GM18526 (cell line): ENCODE results near the gene CCDC167.

Experiments
- POLR2A ChIP-seq: IDR thresholded peaks from 3 replicates; pipeline ENCODE4 v1.6.1; 2011; ENCODE audit not compliant: insufficient read length; ENCODE audit errors: extremely low read depth

Gene CCDC167

GRCh38 chr6:37519461-37519860 is 19.8 kb upstream of the CCDC167 start:
- TF ChIP-seq POLR2A = no peak

GRCh38 chr6:37518116-37518515 is 18.4 kb upstream of the CCDC167 start:
- no peak for TF ChIP-seq POLR2A

- TF ChIP-seq POLR2A = no peak
Observed at GRCh38 chr6:37517411-37517812, 17.7 kb upstream of the CCDC167 start.

GRCh38 chr6:37516920-37517405 is 17.3 kb upstream of the CCDC167 start:
- no peak for TF ChIP-seq POLR2A

GRCh38 chr6:37516076-37516919 is 16.6 kb upstream of the CCDC167 start:
- no peak for TF ChIP-seq POLR2A

- TF ChIP-seq POLR2A = no peak
Observed at GRCh38 chr6:37515712-37516075, 16.0 kb upstream of the CCDC167 start.

- no peak for TF ChIP-seq POLR2A
Observed at GRCh38 chr6:37514837-37515236, 15.1 kb upstream of the CCDC167 start.

GRCh38 chr6:37514321-37514771 is 14.7 kb upstream of the CCDC167 start:
- no peak for TF ChIP-seq POLR2A

GRCh38 chr6:37513576-37513975 is 13.9 kb upstream of the CCDC167 start:
- no peak for TF ChIP-seq POLR2A

- no peak for TF ChIP-seq POLR2A
Observed at GRCh38 chr6:37513155-37513554, 13.5 kb upstream of the CCDC167 start.

GRCh38 chr6:37512400-37513011 is 12.8 kb upstream of the CCDC167 start:
- no peak for TF ChIP-seq POLR2A

- no peak for TF ChIP-seq POLR2A
Observed at GRCh38 chr6:37511910-37512399, 12.3 kb upstream of the CCDC167 start.

- no peak for TF ChIP-seq POLR2A
Observed at GRCh38 chr6:37511201-37511600, 11.5 kb upstream of the CCDC167 start.

- TF ChIP-seq POLR2A = no peak
Observed at GRCh38 chr6:37507690-37508421, 8.2 kb upstream of the CCDC167 start.

GRCh38 chr6:37507077-37507476 is 7.4 kb upstream of the CCDC167 start:
- TF ChIP-seq POLR2A = no peak

- TF ChIP-seq POLR2A = no peak
Observed at GRCh38 chr6:37506479-37506878, 6.8 kb upstream of the CCDC167 start.

GRCh38 chr6:37504024-37504423 is 4.3 kb upstream of the CCDC167 start:
- no peak for TF ChIP-seq POLR2A
